DMS153 (cell line): ENCODE data around the gene ABCA1.
A peak's percentile ranks its signal among the peaks of the same experiment; 100 is the strongest.

ENCODE experiments used
- DNase-seq: peaks from one replicate; lab custom pipeline; 2025; lab: John Stamatoyannopoulos, UW

ABCA1 gene

GRCh38 chr9:104766025-104766424 is 161.9 kb downstream of the ABCA1 start:
- no peak for DNase-seq

- DNase-seq, result no peak
Measured at GRCh38 chr9:104765138-104765537, 162.8 kb downstream of the ABCA1 start.

- DNase-seq, result peak; percentile 13
Measured at GRCh38 chr9:104758974-104759373, 169.0 kb downstream of the ABCA1 start.

- DNase-seq, result no peak
Measured at GRCh38 chr9:104750185-104750767, 177.7 kb downstream of the ABCA1 start.

- DNase-seq, result no peak
Measured at GRCh38 chr9:104748359-104749031, 179.5 kb downstream of the ABCA1 start.

- DNase-seq, result peak; percentile 65
Measured at GRCh38 chr9:104747565-104748358, 180.2 kb downstream of the ABCA1 start, which contains the start of gene NIPSNAP3A. NIPSNAP3A (plus strand) TSS chr9:104747683; CDS start chr9:104747793, 110 bp downstream.

- peak; percentile 35 for DNase-seq
Measured at GRCh38 chr9:104747245-104747564, 180.8 kb downstream of the ABCA1 start.

GRCh38 chr9:104746798-104747197 is 181.2 kb downstream of the ABCA1 start:
- DNase-seq, result no peak

GRCh38 chr9:104746285-104746684 is 181.7 kb downstream of the ABCA1 start:
- DNase-seq, result no peak

- DNase-seq, result no peak
Measured at GRCh38 chr9:104745852-104746251, 182.1 kb downstream of the ABCA1 start.

GRCh38 chr9:104743376-104743985 is 184.5 kb downstream of the ABCA1 start:
- peak; percentile 18 for DNase-seq

- no peak for DNase-seq
Measured at GRCh38 chr9:104740621-104741020, 187.3 kb downstream of the ABCA1 start.

GRCh38 chr9:104738452-104738851 is 189.5 kb downstream of the ABCA1 start:
- DNase-seq, result no peak
